ENCODE data around the gene DLK1.

DNA sequence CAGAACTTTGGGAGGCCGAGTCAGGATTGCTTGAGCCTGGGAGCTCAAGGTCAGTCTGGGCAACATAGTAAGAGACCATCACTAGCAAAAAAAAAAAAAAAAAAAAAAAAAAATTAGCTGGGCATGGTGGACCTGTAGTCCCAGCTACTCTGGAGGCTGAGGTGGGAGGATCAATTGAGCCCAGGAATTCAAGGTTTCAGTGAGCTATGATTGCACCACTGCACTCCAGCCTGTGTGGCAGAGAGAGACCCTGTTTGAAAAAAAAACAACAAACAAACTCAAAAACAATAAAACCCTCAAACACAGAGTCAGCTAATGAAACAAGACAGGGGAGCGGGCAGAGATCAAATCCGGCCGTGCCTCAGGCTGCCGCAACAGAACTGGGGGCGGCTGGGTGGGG lies 41.7 kb upstream of the DLK1 start:
- no peak for TF ChIP-seq EZH2 (IDR thresholded peaks at IDR 0.05; ENCODE audit: low read length)
- TF ChIP-seq, protein P1, sequence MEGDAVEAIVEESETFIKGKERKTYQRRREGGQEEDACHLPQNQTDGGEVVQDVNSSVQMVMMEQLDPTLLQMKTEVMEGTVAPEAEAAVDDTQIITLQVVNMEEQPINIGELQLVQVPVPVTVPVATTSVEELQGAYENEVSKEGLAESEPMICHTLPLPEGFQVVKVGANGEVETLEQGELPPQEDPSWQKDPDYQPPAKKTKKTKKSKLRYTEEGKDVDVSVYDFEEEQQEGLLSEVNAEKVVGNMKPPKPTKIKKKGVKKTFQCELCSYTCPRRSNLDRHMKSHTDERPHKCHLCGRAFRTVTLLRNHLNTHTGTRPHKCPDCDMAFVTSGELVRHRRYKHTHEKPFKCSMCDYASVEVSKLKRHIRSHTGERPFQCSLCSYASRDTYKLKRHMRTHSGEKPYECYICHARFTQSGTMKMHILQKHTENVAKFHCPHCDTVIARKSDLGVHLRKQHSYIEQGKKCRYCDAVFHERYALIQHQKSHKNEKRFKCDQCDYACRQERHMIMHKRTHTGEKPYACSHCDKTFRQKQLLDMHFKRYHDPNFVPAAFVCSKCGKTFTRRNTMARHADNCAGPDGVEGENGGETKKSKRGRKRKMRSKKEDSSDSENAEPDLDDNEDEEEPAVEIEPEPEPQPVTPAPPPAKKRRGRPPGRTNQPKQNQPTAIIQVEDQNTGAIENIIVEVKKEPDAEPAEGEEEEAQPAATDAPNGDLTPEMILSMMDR (optimal IDR thresholded peaks at IDR 0.05 in 1 of 3, IDR thresholded peaks at IDR 0.05 in 1 of 3, conservative IDR thresholded peaks at IDR 0.05 in 1 of 3; ENCODE audit: extremely low read depth in 1 of 3, insufficient read depth in 2 of 3, low read length in 3 of 3), result no peak
